DMS 273 (cell line): ENCODE results near the gene PRM1.
"Not testable (repeated sequence)": the region's sequence is repeated elsewhere in the genome, so short reads cannot be mapped to it uniquely, and the experiment has no call there.

Source experiments
- DNase-seq: peaks from one replicate; lab custom pipeline; 2025; ENCODE audit not compliant: unreplicated experiment; lab: John Stamatoyannopoulos, UW

PRM1 gene

GRCh38 chr16:11314309-11314894, 33.3 kb upstream of the PRM1 start:
- no peak for DNase-seq

GRCh38 chr16:11313493-11314308, 32.6 kb upstream of the PRM1 start:
- no peak for DNase-seq

- DNase-seq = peak; percentile 68
These were observed 31.8 kb upstream of the PRM1 start for GRCh38 chr16:11312718-11313492.

- no peak for DNase-seq
These were observed 29.9 kb upstream of the PRM1 start for GRCh38 chr16:11310997-11311561.

- DNase-seq = no peak
These were observed 29.5 kb upstream of the PRM1 start for GRCh38 chr16:11310634-11310977.

- no peak for DNase-seq
These were observed 28.9 kb upstream of the PRM1 start for GRCh38 chr16:11309895-11310633.

GRCh38 chr16:11308493-11309283, 27.6 kb upstream of the PRM1 start:
- peak; percentile 22 for DNase-seq

GRCh38 chr16:11307639-11308492, 26.7 kb upstream of the PRM1 start:
- no peak for DNase-seq

- no peak for DNase-seq
These were observed 26.0 kb upstream of the PRM1 start for GRCh38 chr16:11306997-11307638.

- DNase-seq = no peak
These were observed 25.3 kb upstream of the PRM1 start for GRCh38 chr16:11306381-11306780.

GRCh38 chr16:11303405-11304138, 22.4 kb upstream of the PRM1 start:
- DNase-seq = peak; percentile 84

- DNase-seq = peak; percentile 63
These were observed 21.8 kb upstream of the PRM1 start for GRCh38 chr16:11302977-11303376.

GRCh38 chr16:11301645-11302501, 20.7 kb upstream of the PRM1 start:
- no peak for DNase-seq

GRCh38 chr16:11300560-11300892, 19.4 kb upstream of the PRM1 start:
- no peak for DNase-seq

GRCh38 chr16:11299865-11300559, 18.9 kb upstream of the PRM1 start:
- no peak for DNase-seq

- not testable (repeated sequence) for DNase-seq
These were observed 17.9 kb upstream of the PRM1 start for GRCh38 chr16:11298950-11299547.
